ENCODE data around the gene SLC38A2.

DNA sequence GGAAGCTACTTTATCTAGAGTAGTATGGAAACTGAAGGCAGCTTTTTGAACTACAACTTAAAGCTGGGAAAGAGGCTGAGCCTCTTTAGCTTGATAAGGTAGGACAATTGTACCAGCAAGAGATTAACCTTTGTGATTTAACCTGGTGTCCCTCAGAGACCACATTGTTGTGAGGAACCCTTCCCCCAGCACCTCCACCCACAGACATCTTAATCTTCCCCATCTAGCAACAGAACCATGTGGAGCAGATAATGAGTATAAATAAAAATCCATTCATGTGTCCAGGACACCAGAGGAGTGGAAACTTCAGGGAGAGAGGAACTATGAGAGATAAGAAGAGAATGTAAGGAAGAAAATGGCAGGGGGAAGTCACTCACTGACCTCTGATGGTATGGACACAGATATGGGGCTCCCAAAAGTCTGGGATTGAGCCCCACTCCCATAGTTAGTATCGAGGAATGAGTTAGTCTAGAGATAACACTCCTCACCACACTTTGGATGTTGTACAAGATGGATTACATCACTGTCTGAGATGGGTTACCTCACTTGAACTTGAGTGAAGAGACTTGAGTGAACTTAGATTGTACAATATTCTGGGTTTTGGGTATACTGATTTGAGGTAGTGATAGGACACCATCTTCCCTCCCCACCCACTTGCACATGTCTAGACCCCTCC is 33.9 kb upstream of the SLC38A2 start:
- TF ChIP-seq, protein P1, sequence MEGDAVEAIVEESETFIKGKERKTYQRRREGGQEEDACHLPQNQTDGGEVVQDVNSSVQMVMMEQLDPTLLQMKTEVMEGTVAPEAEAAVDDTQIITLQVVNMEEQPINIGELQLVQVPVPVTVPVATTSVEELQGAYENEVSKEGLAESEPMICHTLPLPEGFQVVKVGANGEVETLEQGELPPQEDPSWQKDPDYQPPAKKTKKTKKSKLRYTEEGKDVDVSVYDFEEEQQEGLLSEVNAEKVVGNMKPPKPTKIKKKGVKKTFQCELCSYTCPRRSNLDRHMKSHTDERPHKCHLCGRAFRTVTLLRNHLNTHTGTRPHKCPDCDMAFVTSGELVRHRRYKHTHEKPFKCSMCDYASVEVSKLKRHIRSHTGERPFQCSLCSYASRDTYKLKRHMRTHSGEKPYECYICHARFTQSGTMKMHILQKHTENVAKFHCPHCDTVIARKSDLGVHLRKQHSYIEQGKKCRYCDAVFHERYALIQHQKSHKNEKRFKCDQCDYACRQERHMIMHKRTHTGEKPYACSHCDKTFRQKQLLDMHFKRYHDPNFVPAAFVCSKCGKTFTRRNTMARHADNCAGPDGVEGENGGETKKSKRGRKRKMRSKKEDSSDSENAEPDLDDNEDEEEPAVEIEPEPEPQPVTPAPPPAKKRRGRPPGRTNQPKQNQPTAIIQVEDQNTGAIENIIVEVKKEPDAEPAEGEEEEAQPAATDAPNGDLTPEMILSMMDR (IDR thresholded peaks at IDR 0.05) = no peak
- TF ChIP-seq POLR2A (IDR thresholded peaks at IDR 0.05) = no peak

Measured in lower leg skin (tissue), 3 donors.